ENCODE measurements around the gene KRT7.

KRT7 gene

GRCh38 chr12:52211716-52212585, 21.1 kb upstream of the KRT7 start:
- in situ Hi-C loops (cut with MboI; ENCODE audit: low sequenced_read_pairs), result no loop called here

DNA sequence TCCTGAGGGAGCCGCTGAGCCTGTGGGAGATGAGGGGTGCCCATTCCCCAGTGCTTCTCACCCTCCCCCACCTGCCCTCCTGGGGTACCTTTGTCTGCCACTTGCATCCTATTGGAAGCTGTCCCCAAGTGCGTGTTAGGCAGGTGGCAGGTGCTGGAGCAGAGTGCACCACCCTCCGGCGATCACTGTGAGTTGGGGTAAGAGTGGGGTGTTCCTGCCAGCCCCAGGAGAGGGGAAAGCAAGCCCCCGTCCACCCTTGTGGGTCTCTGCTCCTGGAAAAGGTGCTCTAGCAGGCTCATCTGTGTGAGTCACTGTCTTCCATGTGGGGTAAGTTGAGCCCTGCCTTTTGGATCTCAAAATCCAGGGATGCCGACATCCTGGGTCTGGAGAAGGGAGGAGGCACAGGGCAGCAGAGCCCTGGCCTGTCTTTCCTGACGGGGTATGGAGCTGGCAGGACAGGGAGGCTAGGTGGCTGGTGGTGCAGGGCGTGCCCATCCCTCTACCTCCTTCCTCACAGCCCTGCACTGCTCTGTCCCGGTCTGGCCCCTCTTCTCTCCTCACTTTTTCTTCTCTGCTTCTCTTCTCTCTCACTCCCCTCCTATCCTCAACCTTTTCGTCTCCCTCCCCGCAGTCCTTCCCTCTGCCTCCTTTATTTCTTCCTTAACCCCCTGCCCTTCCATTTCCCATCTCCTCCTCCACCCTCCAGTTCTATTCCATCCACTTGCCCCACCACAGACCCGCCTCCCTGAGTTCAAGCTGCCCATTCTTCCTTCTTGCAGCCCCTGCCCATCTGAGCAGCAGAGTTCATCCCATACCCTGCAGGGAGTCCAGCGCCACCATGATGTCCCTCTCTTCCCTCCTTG, 20.1 kb upstream of the KRT7 start:
- in situ Hi-C loops (cut with MboI; ENCODE audit: low sequenced_read_pairs), result no loop called here

GRCh38 chr12:52213564-52214420, 19.3 kb upstream of the KRT7 start:
- in situ Hi-C loops (cut with MboI; ENCODE audit: low sequenced_read_pairs), result no loop called here

GRCh38 chr12:52214421-52214802, 18.6 kb upstream of the KRT7 start:
- in situ Hi-C loops (cut with MboI; ENCODE audit: low sequenced_read_pairs), result no loop called here

- in situ Hi-C loops (cut with MboI; ENCODE audit: low sequenced_read_pairs), result no loop called here
Observed at GRCh38 chr12:52215587-52216031, 17.4 kb upstream of the KRT7 start.

GRCh38 chr12:52216100-52216499, 16.9 kb upstream of the KRT7 start:
- in situ Hi-C loops (cut with MboI; ENCODE audit: low sequenced_read_pairs), result no loop called here

DNA sequence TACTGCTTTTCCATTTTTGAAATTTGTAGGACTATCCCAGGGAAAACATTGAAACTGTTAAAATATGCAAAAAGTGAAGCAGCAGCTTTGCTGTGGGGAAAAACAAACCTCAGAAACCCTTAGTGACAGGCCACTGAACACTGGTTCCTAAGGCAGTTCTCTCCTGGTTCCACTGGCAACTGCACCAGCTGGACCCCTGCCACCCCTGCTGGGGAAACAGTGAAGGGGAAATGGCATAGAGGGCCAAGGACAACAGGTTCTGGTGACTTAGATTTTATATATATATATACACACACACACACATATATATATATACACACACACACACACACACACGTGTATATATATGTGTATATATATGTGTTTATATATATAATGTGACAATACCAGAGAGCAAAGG, 16.2 kb upstream of the KRT7 start:
- in situ Hi-C loops (cut with MboI; ENCODE audit: low sequenced_read_pairs), result no loop called here

GRCh38 chr12:52217223-52217622, 15.8 kb upstream of the KRT7 start:
- in situ Hi-C loops (cut with MboI; ENCODE audit: low sequenced_read_pairs), result no loop called here

- in situ Hi-C loops (cut with MboI; ENCODE audit: low sequenced_read_pairs), result no loop called here
Observed at GRCh38 chr12:52218001-52218400, 15.0 kb upstream of the KRT7 start.

GRCh38 chr12:52220477-52220876, 12.6 kb upstream of the KRT7 start:
- in situ Hi-C loops (cut with MboI; ENCODE audit: low sequenced_read_pairs), result no loop called here

- in situ Hi-C loops (cut with MboI; ENCODE audit: low sequenced_read_pairs), result no loop called here
Observed at GRCh38 chr12:52221070-52221781, 11.8 kb upstream of the KRT7 start.

DNA sequence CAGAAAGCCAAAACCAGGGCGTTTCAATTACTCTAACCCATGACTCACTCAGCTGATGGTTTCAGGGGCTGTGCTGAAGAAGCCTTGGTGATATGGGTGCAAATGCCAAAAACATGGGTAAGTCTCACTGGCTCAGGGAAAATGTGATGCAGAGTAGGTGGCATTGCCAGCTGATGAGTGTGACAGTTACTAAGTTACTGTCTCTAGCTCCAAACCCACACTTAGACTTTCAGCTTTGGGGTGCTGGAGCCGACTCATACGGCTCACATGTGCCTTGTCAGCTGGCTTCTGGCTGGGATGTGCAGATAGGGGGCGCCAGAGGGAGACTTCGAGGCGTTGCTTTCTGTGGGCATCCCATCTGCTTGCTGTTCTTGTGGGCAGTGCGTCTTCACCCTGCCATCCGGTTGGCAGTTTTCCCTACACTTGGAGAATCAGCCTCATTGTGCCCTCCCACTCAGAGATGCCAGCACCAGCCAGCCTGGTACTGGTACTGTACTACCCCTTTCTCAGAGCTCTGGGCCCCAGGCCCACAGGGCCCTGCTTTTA, 11.1 kb upstream of the KRT7 start:
- in situ Hi-C loops (cut with MboI; ENCODE audit: low sequenced_read_pairs), result no loop called here

- in situ Hi-C loops (cut with MboI; ENCODE audit: low sequenced_read_pairs), result no loop called here
Observed at GRCh38 chr12:52222692-52223091, 10.4 kb upstream of the KRT7 start.

DNA sequence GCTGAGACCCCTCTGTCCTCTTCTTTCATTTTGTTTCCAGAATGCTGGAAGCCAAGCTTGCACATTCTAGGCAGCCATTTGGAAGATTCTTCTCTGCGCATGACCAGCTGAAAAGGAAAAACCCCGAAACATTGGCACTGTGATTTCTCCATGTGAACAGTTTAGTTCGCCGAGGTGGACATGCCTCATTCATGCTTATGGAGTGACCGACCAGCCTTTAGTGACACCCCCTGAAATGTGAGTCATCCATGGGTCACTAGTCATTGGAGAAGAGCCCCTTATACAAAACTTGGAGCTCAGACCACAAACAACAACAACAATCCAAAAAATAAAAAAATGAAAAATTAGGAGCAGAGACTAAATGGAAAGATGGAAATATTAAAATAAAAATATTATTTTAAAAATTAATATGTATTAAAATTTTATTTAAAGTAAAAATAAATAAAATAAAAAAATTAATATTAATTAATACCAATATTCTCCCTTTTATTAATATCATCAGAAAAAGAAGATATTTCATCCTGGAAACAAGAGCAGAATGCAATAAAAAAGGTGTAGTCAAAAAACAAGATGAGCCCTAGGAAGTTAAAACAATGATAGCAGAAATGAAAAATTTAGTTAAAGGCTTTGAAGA, 9.5 kb upstream of the KRT7 start:
- in situ Hi-C loops (cut with MboI; ENCODE audit: low sequenced_read_pairs), result no loop called here

- in situ Hi-C loops (cut with MboI; ENCODE audit: low sequenced_read_pairs), result no loop called here
Observed at GRCh38 chr12:52224151-52224550, 8.9 kb upstream of the KRT7 start.

DNA sequence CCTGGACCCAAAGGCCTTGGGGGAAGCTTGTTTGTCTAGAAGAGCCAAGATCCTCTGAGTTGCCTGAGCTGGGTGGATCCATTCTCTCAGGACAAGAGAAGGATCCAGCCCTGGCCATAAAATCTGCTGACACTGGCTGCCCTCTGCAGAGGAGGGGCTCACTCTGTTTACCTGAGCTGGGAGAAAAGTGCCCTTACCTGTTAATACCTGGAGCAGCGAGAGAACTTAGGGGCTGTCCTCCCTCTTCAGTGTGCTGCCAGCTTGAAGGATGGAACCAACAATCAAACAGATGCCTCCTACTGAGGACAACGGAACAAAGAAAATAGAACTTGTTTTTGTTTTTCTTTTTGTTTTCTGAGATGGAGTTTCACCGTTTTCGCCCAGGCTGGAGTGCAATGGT, 7.3 kb upstream of the KRT7 start:
- in situ Hi-C loops (cut with MboI; ENCODE audit: low sequenced_read_pairs), result no loop called here

- in situ Hi-C loops (cut with MboI; ENCODE audit: low sequenced_read_pairs), result no loop called here
Observed at GRCh38 chr12:52226446-52226845, 6.6 kb upstream of the KRT7 start.

DNA sequence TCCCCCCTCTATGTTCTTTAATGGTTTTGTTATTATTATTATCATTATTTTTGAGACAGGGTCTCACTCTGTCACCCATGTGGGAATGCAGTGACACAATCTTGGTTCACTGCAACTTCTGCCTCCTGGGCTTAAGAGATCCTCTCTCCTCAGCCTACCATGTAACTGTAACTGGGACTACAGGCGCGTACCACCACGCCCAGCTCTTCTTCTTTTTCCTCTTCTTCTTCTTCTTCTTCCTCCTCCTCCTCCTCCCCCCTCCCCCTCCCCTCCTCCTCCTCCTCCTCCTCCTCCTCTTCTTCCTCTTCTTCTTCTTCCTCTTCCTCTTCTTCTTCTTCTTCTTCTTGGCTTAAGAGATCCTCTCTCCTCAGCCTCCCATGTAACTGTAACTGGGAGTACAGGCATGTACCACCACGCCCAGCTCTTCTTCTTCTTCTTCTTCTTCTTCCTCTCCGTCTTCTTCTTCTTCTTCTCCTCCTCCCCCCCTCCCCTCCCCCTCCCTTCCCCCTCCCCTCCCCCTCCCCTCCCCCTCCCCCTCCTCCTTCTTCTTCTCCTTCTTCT, 5.4 kb upstream of the KRT7 start:
- in situ Hi-C loops (cut with MboI; ENCODE audit: low sequenced_read_pairs), result no loop called here

- in situ Hi-C loops (cut with MboI; ENCODE audit: low sequenced_read_pairs), result no loop called here
Observed at GRCh38 chr12:52228366-52228765, 4.7 kb upstream of the KRT7 start.
